Mammary epithelial cell (primary cell): ENCODE data around the gene GPC6.

ENCODE experiments used
- EZH2 ChIP-seq: IDR thresholded peaks from 2 replicates; pipeline ENCODE4 v1.6.1; 2012; ENCODE audit warnings: low read length, inconsistent platforms, borderline replicate concordance
- TF ChIP-seq, protein P1 (sequence below), 2 donors: IDR thresholded peaks in 1 of 2; conservative IDR thresholded peaks in 1 of 2; 2 replicates each; pipeline ENCODE4 v1.5.1; 2011 to 2012; ENCODE audit warnings: inconsistent platforms in 2 of 2, low read length in 2 of 2, mild to moderate bottlenecking in 2 of 2, control low read depth in 1 of 2, low read depth in 1 of 2; ENCODE audit not compliant: insufficient read depth in 1 of 2; ENCODE audit errors: extremely low read depth in 1 of 2

- TF ChIP-seq, protein P1, sequence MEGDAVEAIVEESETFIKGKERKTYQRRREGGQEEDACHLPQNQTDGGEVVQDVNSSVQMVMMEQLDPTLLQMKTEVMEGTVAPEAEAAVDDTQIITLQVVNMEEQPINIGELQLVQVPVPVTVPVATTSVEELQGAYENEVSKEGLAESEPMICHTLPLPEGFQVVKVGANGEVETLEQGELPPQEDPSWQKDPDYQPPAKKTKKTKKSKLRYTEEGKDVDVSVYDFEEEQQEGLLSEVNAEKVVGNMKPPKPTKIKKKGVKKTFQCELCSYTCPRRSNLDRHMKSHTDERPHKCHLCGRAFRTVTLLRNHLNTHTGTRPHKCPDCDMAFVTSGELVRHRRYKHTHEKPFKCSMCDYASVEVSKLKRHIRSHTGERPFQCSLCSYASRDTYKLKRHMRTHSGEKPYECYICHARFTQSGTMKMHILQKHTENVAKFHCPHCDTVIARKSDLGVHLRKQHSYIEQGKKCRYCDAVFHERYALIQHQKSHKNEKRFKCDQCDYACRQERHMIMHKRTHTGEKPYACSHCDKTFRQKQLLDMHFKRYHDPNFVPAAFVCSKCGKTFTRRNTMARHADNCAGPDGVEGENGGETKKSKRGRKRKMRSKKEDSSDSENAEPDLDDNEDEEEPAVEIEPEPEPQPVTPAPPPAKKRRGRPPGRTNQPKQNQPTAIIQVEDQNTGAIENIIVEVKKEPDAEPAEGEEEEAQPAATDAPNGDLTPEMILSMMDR (conservative IDR thresholded peaks at IDR 0.05 in 1 of 2, IDR thresholded peaks at IDR 0.05 in 1 of 2; ENCODE audit: extremely low read depth in 1 of 2, insufficient read depth in 1 of 2, low read depth in 1 of 2, low read length in 2 of 2): no peak
- TF ChIP-seq EZH2: no peak
Measured at GRCh38 chr13:94172416-94172815, 945.8 kb downstream of the GPC6 start.
